ENCODE measurements around the gene CDKAL1. TPM values are rescaled to one million over a fixed set of nuclear protein-coding genes. Genes with fewer than 3 reads are reported as not detected.

The CDKAL1 gene
- total and polyA plus RNA-seq, 2 experiments from 2014 or later = 14.4 to 19.5 TPM

DNA sequence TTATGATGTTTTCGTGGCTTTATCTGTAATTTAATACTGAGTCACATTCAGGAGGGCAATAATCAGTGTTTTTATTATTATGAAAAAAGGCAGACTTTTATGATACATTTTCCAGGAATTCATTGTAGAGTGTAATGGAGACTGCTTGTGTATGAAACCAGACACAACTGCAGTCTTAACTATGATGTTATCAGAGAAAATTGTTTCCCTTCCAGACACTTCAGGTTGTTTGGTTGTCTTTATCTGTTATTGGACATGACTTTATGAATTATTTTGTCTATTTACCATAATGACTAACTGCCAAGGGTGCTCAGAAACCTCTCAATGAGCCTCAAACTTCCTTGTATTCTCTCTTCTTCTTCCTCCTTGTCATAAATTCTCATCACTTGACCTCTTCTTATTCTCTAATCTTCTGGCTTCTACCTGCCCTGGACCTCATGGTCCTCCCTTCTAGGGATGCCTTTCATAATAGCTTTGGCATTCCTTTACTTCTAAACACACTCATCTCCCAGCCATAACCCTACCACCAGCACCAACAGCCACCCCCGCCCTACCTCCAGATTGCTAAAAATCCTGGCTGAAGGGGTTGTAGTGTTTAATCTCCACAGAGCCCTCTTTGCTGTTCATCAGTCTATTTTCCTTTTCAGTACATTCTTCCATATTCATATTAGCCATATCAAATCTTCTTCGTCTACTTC is 492.5 kb downstream of the CDKAL1 start:
- no peak overlapping the region for H3K4me2 ChIP-seq
- no peaks in the 10 kb centered on the region for H4K20me1 ChIP-seq (ENCODE audit: insufficient read depth, poor library complexity, severe bottlenecking)
- no peaks in the 10 kb centered on the region for H3K79me2 ChIP-seq
- WGBS (ENCODE audit: low lambda C conversion rate, missing lambda C conversion rate) = 84% methylated on average over 3 of the region's 3 CpGs
- no peaks in the 10 kb centered on the region for H3K4me1 ChIP-seq (ENCODE audit: insufficient read depth)
- TF ChIP-seq EZH2phosphoT487 (IDR thresholded peaks at IDR 0.05; ENCODE audit: low read depth, severe bottlenecking, unreplicated experiment) = no peak
- TF ChIP-seq CTCF (IDR thresholded peaks at IDR 0.05; ENCODE audit: poor library complexity) = no peak
- TF ChIP-seq EZH2 (IDR thresholded peaks at IDR 0.05; ENCODE audit: borderline replicate concordance) = no peak
- H3K27me3 ChIP-seq = no peaks in the 10 kb centered on the region
- H2AFZ ChIP-seq = no peak overlapping the region
- H3K36me3 ChIP-seq (replicated peaks; ENCODE audit: insufficient read depth, low read depth) = no peaks in the 10 kb centered on the region
- peak overlapping the region; percentile 7 for H3K27ac ChIP-seq
- no peak overlapping the region for H3K4me3 ChIP-seq
- no peak for DNase-seq (ENCODE audit: low spot score)
- H3K9me2 ChIP-seq (replicated peaks; ENCODE audit: insufficient read depth) = no peaks in the 10 kb centered on the region
- no peaks in the 10 kb centered on the region for H3K9me3 ChIP-seq (ENCODE audit: low read depth)

- H3K4me3 ChIP-seq = no peak overlapping the region
- DNase-seq (ENCODE audit: low spot score) = no peak
- no peaks in the 10 kb centered on the region for H3K9me2 ChIP-seq (replicated peaks; ENCODE audit: insufficient read depth)
- TF ChIP-seq CTCF (IDR thresholded peaks at IDR 0.05; ENCODE audit: poor library complexity) (no peak), EZH2 (IDR thresholded peaks at IDR 0.05; ENCODE audit: borderline replicate concordance) (no peak), EZH2phosphoT487 (IDR thresholded peaks at IDR 0.05; ENCODE audit: low read depth, severe bottlenecking, unreplicated experiment) (no peak)
- no peaks in the 10 kb centered on the region for H4K20me1 ChIP-seq (ENCODE audit: insufficient read depth, poor library complexity, severe bottlenecking)
- H2AFZ ChIP-seq = no peak overlapping the region
- 83% methylated on average over 2 of the region's 2 CpGs for WGBS (ENCODE audit: low lambda C conversion rate, missing lambda C conversion rate)
- H3K27ac ChIP-seq = no peak overlapping the region
- no peaks in the 10 kb centered on the region for H3K79me2 ChIP-seq
- H3K9me3 ChIP-seq (ENCODE audit: low read depth) = no peaks in the 10 kb centered on the region
- no peaks in the 10 kb centered on the region for H3K4me1 ChIP-seq (ENCODE audit: insufficient read depth)
- H3K27me3 ChIP-seq = no peaks in the 10 kb centered on the region
- H3K4me2 ChIP-seq = no peak overlapping the region
- H3K36me3 ChIP-seq (replicated peaks; ENCODE audit: insufficient read depth, low read depth) = no peaks in the 10 kb centered on the region
These were observed 493.2 kb downstream of the CDKAL1 start for GRCh38 chr6:21027507-21027906.

- H3K79me2 ChIP-seq = no peaks in the 10 kb centered on the region
- 97% methylated on average over 5 of the region's 5 CpGs for WGBS (ENCODE audit: low lambda C conversion rate, missing lambda C conversion rate)
- no peaks in the 10 kb centered on the region for H4K20me1 ChIP-seq (ENCODE audit: insufficient read depth, poor library complexity, severe bottlenecking)
- H2AFZ ChIP-seq = no peak overlapping the region
- no peak for TF ChIP-seq EZH2 (IDR thresholded peaks at IDR 0.05; ENCODE audit: borderline replicate concordance)
- TF ChIP-seq CTCF (IDR thresholded peaks at IDR 0.05; ENCODE audit: poor library complexity) = no peak
- TF ChIP-seq EZH2phosphoT487 (IDR thresholded peaks at IDR 0.05; ENCODE audit: low read depth, severe bottlenecking, unreplicated experiment) = no peak
- no peaks in the 10 kb centered on the region for H3K27me3 ChIP-seq
- no peaks in the 10 kb centered on the region for H3K9me2 ChIP-seq (replicated peaks; ENCODE audit: insufficient read depth)
- no peak for DNase-seq (ENCODE audit: low spot score)
- H3K27ac ChIP-seq = no peak overlapping the region
- H3K4me2 ChIP-seq = no peak overlapping the region
- H3K4me3 ChIP-seq = no peak overlapping the region
- no peaks in the 10 kb centered on the region for H3K9me3 ChIP-seq (ENCODE audit: low read depth)
- no peaks in the 10 kb centered on the region for H3K36me3 ChIP-seq (replicated peaks; ENCODE audit: insufficient read depth, low read depth)
- no peaks in the 10 kb centered on the region for H3K4me1 ChIP-seq (ENCODE audit: insufficient read depth)
These were observed 496.9 kb downstream of the CDKAL1 start for GRCh38 chr6:21031182-21031581.

All from hepatocyte (in vitro differentiated cells).